Cardiac fibroblast (primary cell): ENCODE measurements around the gene DNAJC10.
"Not testable (repeated sequence)": the region's sequence is repeated elsewhere in the genome, so short reads cannot be mapped to it uniquely, and the experiment has no call there.

ENCODE experiments used
- DNase-seq, 2 donors: peaks; one replicate each; pipeline versions ENCODE4 v3.0.0 to v3.0.0-alpha.2; 2010; ENCODE audit warnings: low read depth in 2 of 2
- H3K4me3 ChIP-seq, 2 donors: replicated peaks in 1 of 2; 1 replicate in 1 of 2; 2 replicates in 1 of 2; pipeline ENCODE4 v1.5.1; 2011; ENCODE audit warnings: low read depth in 2 of 2, low read length in 2 of 2, mild to moderate bottlenecking in 2 of 2, moderate library complexity in 1 of 2
- CTCF ChIP-seq: IDR thresholded peaks from one replicate; pipeline ENCODE4 v1.5.1; 2011; ENCODE audit warnings: low read depth, mild to moderate bottlenecking, low read length, inconsistent platforms

Gene DNAJC10

GRCh38 chr2:182706751-182707150 lies 9.3 kb upstream of the DNAJC10 start:
- no peak for TF ChIP-seq CTCF

GRCh38 chr2:182713601-182714000 lies 2.5 kb upstream of the DNAJC10 start:
- TF ChIP-seq CTCF: no peak
- no peak overlapping the region for H3K4me3 ChIP-seq
- DNase-seq: peak in 1 of 2 donors; percentile 40

More at GRCh38 chr2:182706751-182707150, 9.3 kb upstream of the DNAJC10 start:
- H3K4me3 ChIP-seq: no peak overlapping the region
- DNase-seq: no peak

- DNase-seq: peak; percentile 30 to 52
These were observed 751 bp upstream of the DNAJC10 start for GRCh38 chr2:182715121-182715891.

GRCh38 chr2:182716650-182716979 lies 558 bp downstream of the DNAJC10 start:
- TF ChIP-seq CTCF: no peak
- DNase-seq: no peak
- H3K4me3 ChIP-seq: peak overlapping the region; percentile 89 to 99

More at GRCh38 chr2:182715121-182715891, 751 bp upstream of the DNAJC10 start:
- no peak for TF ChIP-seq CTCF
- H3K4me3 ChIP-seq: peak overlapping the region; percentile 89 to 99

- DNase-seq: no peak
- TF ChIP-seq CTCF: no peak
- peak overlapping the region; percentile 89 to 99 for H3K4me3 ChIP-seq
These were observed 1.4 kb downstream of the DNAJC10 start for GRCh38 chr2:182717416-182717815.

GRCh38 chr2:182717816-182718215 lies 1.8 kb downstream of the DNAJC10 start:
- no peak for TF ChIP-seq CTCF
- H3K4me3 ChIP-seq: no peak overlapping the region

GRCh38 chr2:182718459-182718858 lies 2.4 kb downstream of the DNAJC10 start:
- TF ChIP-seq CTCF: no peak
- DNase-seq: no peak
- H3K4me3 ChIP-seq: no peak overlapping the region

More at GRCh38 chr2:182717816-182718215, 1.8 kb downstream of the DNAJC10 start:
- no peak for DNase-seq

- DNase-seq: peak in 1 of 2 donors; percentile 21
- H3K4me3 ChIP-seq: not testable (repeated sequence)
These were observed 3.1 kb downstream of the DNAJC10 start for GRCh38 chr2:182719116-182719515.
